SH-SY5Y (cell line): ENCODE measurements around the gene SNX17.

Source experiments
- GATA2 ChIP-seq: IDR thresholded peaks from 2 replicates; pipeline ENCODE4 v1.6.1; 2011; ENCODE audit warnings: mild to moderate bottlenecking, low read depth, low read length
- GATA3 ChIP-seq: IDR thresholded peaks from 2 replicates; pipeline ENCODE4 v1.6.1; 2011; ENCODE audit warnings: low read depth, mild to moderate bottlenecking, low read length, moderate library complexity

- TF ChIP-seq GATA2 (no peak), GATA3 (no peak)
Observed at GRCh38 chr2:27420996-27421395, 50.6 kb downstream of the SNX17 start.
